Tongue (tissue), 2 donors: ENCODE data around the gene LHFPL6. TPM values are rescaled to one million over a fixed set of nuclear protein-coding genes. Genes with fewer than 3 reads are reported as not detected.
A peak's percentile ranks its signal among the peaks of the same experiment; 100 is the strongest.

Experiments
- DNase-seq: peaks from one replicate; pipeline ENCODE4 v3.0.0-alpha.2; 2015
- total RNA-seq: library from RNA; depleted of rRNA; stranded (reverse); fragments of >200 nt; gene quantifications from one replicate; pipeline ENCODE4 v1.2.3, GENCODE V29; 2014

Gene LHFPL6
- total RNA-seq, 1 donor from 2014 or later: 65.6 TPM

- no peak for DNase-seq
Measured at GRCh38 chr13:39462428-39462827, 140.6 kb downstream of the LHFPL6 start.

- no peak for DNase-seq
Measured at GRCh38 chr13:39461685-39462266, 141.2 kb downstream of the LHFPL6 start.

- no peak for DNase-seq
Measured at GRCh38 chr13:39457274-39457673, 145.7 kb downstream of the LHFPL6 start.

- peak; percentile 30 for DNase-seq
Measured at GRCh38 chr13:39455521-39456175, 147.3 kb downstream of the LHFPL6 start.

- DNase-seq: no peak
Measured at GRCh38 chr13:39452834-39453233, 150.2 kb downstream of the LHFPL6 start.

- DNase-seq: peak; percentile 29
Measured at GRCh38 chr13:39452417-39452816, 150.6 kb downstream of the LHFPL6 start.

GRCh38 chr13:39451860-39452301 lies 151.1 kb downstream of the LHFPL6 start:
- DNase-seq: peak; percentile 87

GRCh38 chr13:39451301-39451700 lies 151.7 kb downstream of the LHFPL6 start:
- DNase-seq: peak; percentile 33

- no peak for DNase-seq
Measured at GRCh38 chr13:39450176-39450575, 152.8 kb downstream of the LHFPL6 start.

- peak; percentile 91 for DNase-seq
Measured at GRCh38 chr13:39448834-39449233, 154.2 kb downstream of the LHFPL6 start.

GRCh38 chr13:39446865-39447264 lies 156.1 kb downstream of the LHFPL6 start:
- DNase-seq: no peak

- no peak for DNase-seq
Measured at GRCh38 chr13:39444866-39445265, 158.1 kb downstream of the LHFPL6 start.

- no peak for DNase-seq
Measured at GRCh38 chr13:39433651-39434050, 169.3 kb downstream of the LHFPL6 start.

- no peak for DNase-seq
Measured at GRCh38 chr13:39432196-39432595, 170.8 kb downstream of the LHFPL6 start.

- DNase-seq: no peak
Measured at GRCh38 chr13:39422845-39423565, 180.0 kb downstream of the LHFPL6 start.

- DNase-seq: peak; percentile 52
Measured at GRCh38 chr13:39419876-39420275, 183.1 kb downstream of the LHFPL6 start.

- no peak for DNase-seq
Measured at GRCh38 chr13:39419068-39419467, 183.9 kb downstream of the LHFPL6 start.

- DNase-seq: no peak
Measured at GRCh38 chr13:39418424-39418823, 184.6 kb downstream of the LHFPL6 start.

GRCh38 chr13:39417643-39418042 lies 185.3 kb downstream of the LHFPL6 start:
- DNase-seq: no peak

- peak; percentile 57 for DNase-seq
Measured at GRCh38 chr13:39417131-39417530, 185.9 kb downstream of the LHFPL6 start.

GRCh38 chr13:39415008-39415802 lies 187.8 kb downstream of the LHFPL6 start:
- DNase-seq: peak; percentile 91

GRCh38 chr13:39414339-39414738 lies 188.7 kb downstream of the LHFPL6 start:
- no peak for DNase-seq

- DNase-seq: no peak
Measured at GRCh38 chr13:39411511-39411910, 191.5 kb downstream of the LHFPL6 start.
